ENCODE measurements around the gene CD9.
"Not testable (repeated sequence)": the region's sequence is repeated elsewhere in the genome, so short reads cannot be mapped to it uniquely, and the experiment has no call there.

The CD9 gene

GRCh38 chr12:6199531-6200255 lies 507 bp upstream of the CD9 start:
- DNase-seq: no peak

- DNase-seq: no peak
Measured at GRCh38 chr12:6201213-6201608, 1.0 kb downstream of the CD9 start.

GRCh38 chr12:6201826-6202225 lies 1.6 kb downstream of the CD9 start:
- no peak for DNase-seq

GRCh38 chr12:6202304-6202703 lies 2.1 kb downstream of the CD9 start:
- no peak for DNase-seq

GRCh38 chr12:6202846-6203245 lies 2.6 kb downstream of the CD9 start:
- no peak for DNase-seq

GRCh38 chr12:6203601-6204000 lies 3.4 kb downstream of the CD9 start:
- no peak for DNase-seq

- no peak for DNase-seq
Measured at GRCh38 chr12:6204533-6205143, 4.4 kb downstream of the CD9 start.

- no peak for DNase-seq
Measured at GRCh38 chr12:6205144-6205539, 4.9 kb downstream of the CD9 start.

GRCh38 chr12:6205761-6206160 lies 5.6 kb downstream of the CD9 start:
- DNase-seq: no peak

- DNase-seq: no peak
Measured at GRCh38 chr12:6206327-6206726, 6.1 kb downstream of the CD9 start.

- DNase-seq: no peak
Measured at GRCh38 chr12:6207259-6207925, 7.2 kb downstream of the CD9 start.

- DNase-seq: no peak
Measured at GRCh38 chr12:6208130-6208529, 7.9 kb downstream of the CD9 start.

GRCh38 chr12:6209428-6209827 lies 9.2 kb downstream of the CD9 start:
- DNase-seq: not testable (repeated sequence)

GRCh38 chr12:6211421-6211869 lies 11.2 kb downstream of the CD9 start:
- DNase-seq: no peak

- no peak for DNase-seq
Measured at GRCh38 chr12:6212086-6212485, 11.9 kb downstream of the CD9 start.

GRCh38 chr12:6213969-6214368 lies 13.8 kb downstream of the CD9 start:
- DNase-seq: no peak

GRCh38 chr12:6214633-6215032 lies 14.4 kb downstream of the CD9 start:
- no peak for DNase-seq

GRCh38 chr12:6215120-6215807 lies 15.1 kb downstream of the CD9 start:
- DNase-seq: no peak

- peak in 1 of 2 experiments; percentile 15 for DNase-seq
Measured at GRCh38 chr12:6215932-6216494, 15.8 kb downstream of the CD9 start.

- no peak for DNase-seq
Measured at GRCh38 chr12:6216581-6216980, 16.4 kb downstream of the CD9 start.

- DNase-seq: no peak
Measured at GRCh38 chr12:6218347-6218925, 18.2 kb downstream of the CD9 start.

- no peak for DNase-seq
Measured at GRCh38 chr12:6219980-6220379, 19.8 kb downstream of the CD9 start.

- no peak for DNase-seq
Measured at GRCh38 chr12:6221146-6221545, 20.9 kb downstream of the CD9 start.
